Heart right ventricle (tissue), 16 donors: Measurements from ENCODE around the gene ATG16L2. TPM values are rescaled to one million over a fixed set of nuclear protein-coding genes. Genes with fewer than 3 reads are reported as not detected.
A peak's percentile ranks its signal among the peaks of the same experiment; 100 is the strongest.

Source experiments
- ATAC-seq, 8 donors: fragments of 200-7000 bp; cut with Tn5 transposase; one replicate each; pipeline ENCODE4 v1.9.1; 2020; ENCODE audit warnings: mild to moderate bottlenecking in 8 of 8, moderate library complexity in 8 of 8, moderate number of reproducible peaks in 1 of 8
- DNase-seq, 2 donors: peaks; one replicate each; pipeline ENCODE4 v3.0.0-alpha.2; 2020
- H3K27ac ChIP-seq, 10 donors: fragments of 200-600 bp; sonication (generic) in 2 of 10; one replicate each; pipeline versions ENCODE4 v1.5.0 to v1.8.0; 2020 to 2022; ENCODE audit warnings: mild to moderate bottlenecking in 3 of 10
- H3K27me3 ChIP-seq, 7 donors: fragments of 200-600 bp; one replicate each; pipeline ENCODE4 v1.8.0; 2021 to 2022; ENCODE audit warnings: mild to moderate bottlenecking in 2 of 7
- H3K36me3 ChIP-seq, 9 donors: fragments of 200-600 bp; sonication (generic) in 1 of 9; one replicate each; pipeline versions ENCODE4 v1.5.0 to v1.8.0; 2020 to 2022; ENCODE audit warnings: mild to moderate bottlenecking in 2 of 9
- H3K4me1 ChIP-seq, 9 donors: fragments of 200-600 bp; sonication (generic) in 1 of 9; one replicate each; pipeline versions ENCODE4 v1.5.0 to v1.8.0; 2020 to 2022; ENCODE audit warnings: mild to moderate bottlenecking in 4 of 9
- H3K4me3 ChIP-seq, 10 donors: fragments of 200-600 bp; sonication (generic) in 2 of 10; one replicate each; pipeline versions ENCODE4 v1.5.0 to v1.8.0; 2020 to 2022; ENCODE audit warnings: mild to moderate bottlenecking in 7 of 10, moderate library complexity in 2 of 10
- H3K9me3 ChIP-seq, 11 donors: fragments of 200-600 bp in 10 of 11; sonication (generic) in 2 of 11; one replicate each; pipeline versions ENCODE4 v1.5.0 to v1.8.0; 2013 to 2022; ENCODE audit warnings: mild to moderate bottlenecking in 2 of 11, control low read depth in 1 of 11, moderate library complexity in 1 of 11
- WGBS, 2 donors: extraction: QIAGEN DNeasy Blood & Tissue Kit; methylation state at CpG; one replicate each; pipeline ENCODE4 v1.1.7; 2013; ENCODE audit warnings: inconsistent platforms in 1 of 2; 5-methylcytosine and 5-hydroxymethylcytosine counted together
- intact Hi-C, 10 donors: fragments of 100-400 bp; cut with DNase I; formaldehyde crosslinking; loops; one replicate each; pipeline versions ENCODE4 v1.11.1 to v1.14.2; 2022
- polyA plus RNA-seq, 2 donors: library from polyadenylated mRNA; stranded (reverse); fragments of 200-250 nt; gene quantifications; one replicate each; pipeline ENCODE4 v1.2.3, GENCODE V29; 2013
- total RNA-seq, 10 donors: library from RNA; stranded (reverse); fragmentation: NEBNext Ultra II Directional in 3 of 10; extraction: Animal tissue kit (Norgen Biotek cat#: 25700) in 3 of 10; gene quantifications; one replicate each; pipeline versions ENCODE4 v1.2.1 to v1.2.4, GENCODE V29; 2021 to 2023
- TF ChIP-seq, protein P1 (sequence below), 9 donors: fragments of 200-600 bp; sonication (generic) in 2 of 9; IDR thresholded peaks; one replicate each; pipeline versions ENCODE4 v1.5.0 to v1.8.0; 2021 to 2022; ENCODE audit warnings: antibody characterized with exemption in 9 of 9, mild to moderate bottlenecking in 5 of 9, moderate library complexity in 1 of 9
- donor health status: Arrhythmogenic right ventricular cardiomyopathy.
- donor health status: ischemic (EF 13 %, LVEDD 7.1; RV severe dilation, severe dysfunction).
- donor health status: healthy with polysubstance abuse.
- donor health status: DM: no; HTN: yes; CAD: no.
- donor health status: DM: no; HTN: no; CAD: no.
- donor health status: ischemic (EF 25% LVEDD 6.9; RV normal size, moderate dysfunction).
- donor health status: ischemic (EF 25% LVEDD 5.7; RV mildly dilated, moderate dysfunction).
- donor health status: healthy.
- donor health status: DM: yes; HTN: yes; CAD: no.
- donor health status: Ischemic cardiomyopathy.
- donor health status: ischemic (EF 35%, LVEDD 5.7; RV mildly dilated, moderate dysfunction).
- donor health status: nonischemic (EF 11% LVEDD 7.7; RV severe dilation, severe dysfunction).
- donor health status: DM: yes; HTN: yes; CAD: no.
- donor health status: PGD.
- donor health status: ischemic (EF 29% LVEDD 5.4; RV normal size, mild dysfunction).
- donor health status: nonischemic (EF 23%, LVEDD 6.1; RV moderate dilation, normal function).

The ATG16L2 gene
- total and polyA plus RNA-seq, 12 donors: 8.0 to 66.9 (median 12.3) TPM

DNA sequence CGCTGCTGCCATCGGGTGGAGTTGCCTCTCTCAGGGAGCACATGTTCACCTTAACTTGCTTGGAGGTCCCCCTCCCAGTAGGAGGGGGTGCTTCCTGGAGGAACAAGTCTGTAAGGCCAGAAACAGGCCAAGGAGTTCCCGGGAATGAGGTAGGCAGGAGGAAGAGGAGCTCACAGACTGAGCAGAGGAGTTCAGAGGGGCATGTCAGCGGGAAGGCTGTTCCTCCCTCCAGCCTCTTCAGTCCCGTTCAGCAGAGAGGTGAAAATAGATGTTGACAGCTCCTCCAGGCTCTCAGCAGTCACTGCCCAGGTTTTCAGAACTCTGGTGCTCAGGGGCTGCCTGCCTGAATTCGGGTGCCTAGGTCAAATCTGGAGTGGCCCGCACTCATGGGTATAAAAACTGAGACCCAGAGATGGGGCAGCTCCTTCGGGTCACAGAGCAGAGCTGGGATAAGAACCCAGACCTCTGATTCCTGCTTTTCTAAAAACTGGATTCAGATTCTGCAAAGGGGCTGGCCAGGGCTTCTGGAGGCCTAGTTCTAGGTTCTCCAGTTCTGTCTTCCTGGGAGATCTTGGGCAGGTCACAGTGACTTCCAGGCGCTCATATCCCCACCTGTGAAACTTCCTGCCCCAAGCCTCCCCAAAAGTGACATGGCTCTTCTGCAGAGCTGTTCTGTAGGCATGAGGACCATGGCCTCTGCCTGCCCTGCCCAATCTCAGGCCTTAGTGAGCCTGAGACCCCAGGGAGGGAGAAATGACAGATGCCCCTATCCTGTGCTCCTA is 18.3 kb downstream of the ATG16L2 start:
- Histone ChIP-seq H3K4me3 (no peak overlapping the region), H3K27ac (peak overlapping the region; percentile 86 to 95 (median 90)), H3K4me1 (peaks cover 36 to 82% (median 73%) of the 10 kb centered on the region in 9 donors), H3K27me3 (no peaks in the 10 kb centered on the region), H3K36me3 (peaks cover 0 to 70% (median 3%) of the 10 kb centered on the region in 9 donors), H3K9me3 (no peaks in the 10 kb centered on the region)
- TF ChIP-seq, protein P1, sequence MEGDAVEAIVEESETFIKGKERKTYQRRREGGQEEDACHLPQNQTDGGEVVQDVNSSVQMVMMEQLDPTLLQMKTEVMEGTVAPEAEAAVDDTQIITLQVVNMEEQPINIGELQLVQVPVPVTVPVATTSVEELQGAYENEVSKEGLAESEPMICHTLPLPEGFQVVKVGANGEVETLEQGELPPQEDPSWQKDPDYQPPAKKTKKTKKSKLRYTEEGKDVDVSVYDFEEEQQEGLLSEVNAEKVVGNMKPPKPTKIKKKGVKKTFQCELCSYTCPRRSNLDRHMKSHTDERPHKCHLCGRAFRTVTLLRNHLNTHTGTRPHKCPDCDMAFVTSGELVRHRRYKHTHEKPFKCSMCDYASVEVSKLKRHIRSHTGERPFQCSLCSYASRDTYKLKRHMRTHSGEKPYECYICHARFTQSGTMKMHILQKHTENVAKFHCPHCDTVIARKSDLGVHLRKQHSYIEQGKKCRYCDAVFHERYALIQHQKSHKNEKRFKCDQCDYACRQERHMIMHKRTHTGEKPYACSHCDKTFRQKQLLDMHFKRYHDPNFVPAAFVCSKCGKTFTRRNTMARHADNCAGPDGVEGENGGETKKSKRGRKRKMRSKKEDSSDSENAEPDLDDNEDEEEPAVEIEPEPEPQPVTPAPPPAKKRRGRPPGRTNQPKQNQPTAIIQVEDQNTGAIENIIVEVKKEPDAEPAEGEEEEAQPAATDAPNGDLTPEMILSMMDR (IDR thresholded peaks at IDR 0.05): no peak
- DNase-seq (no peak), ATAC-seq (peak in 5 of 8 donors; percentile 1 to 22 (median 9))
- WGBS, 2 donors: 35 to 50% methylated on average over 9 of the region's 9 CpGs
- intact Hi-C loops: loop anchor here in 8 of 10 donors (1.0 to 10.0 kb wide), 13 partner anchors 16 to 455 kb away; partner anchors contain the start of gene FCHSD2 (in 4 of the 8)

DNA sequence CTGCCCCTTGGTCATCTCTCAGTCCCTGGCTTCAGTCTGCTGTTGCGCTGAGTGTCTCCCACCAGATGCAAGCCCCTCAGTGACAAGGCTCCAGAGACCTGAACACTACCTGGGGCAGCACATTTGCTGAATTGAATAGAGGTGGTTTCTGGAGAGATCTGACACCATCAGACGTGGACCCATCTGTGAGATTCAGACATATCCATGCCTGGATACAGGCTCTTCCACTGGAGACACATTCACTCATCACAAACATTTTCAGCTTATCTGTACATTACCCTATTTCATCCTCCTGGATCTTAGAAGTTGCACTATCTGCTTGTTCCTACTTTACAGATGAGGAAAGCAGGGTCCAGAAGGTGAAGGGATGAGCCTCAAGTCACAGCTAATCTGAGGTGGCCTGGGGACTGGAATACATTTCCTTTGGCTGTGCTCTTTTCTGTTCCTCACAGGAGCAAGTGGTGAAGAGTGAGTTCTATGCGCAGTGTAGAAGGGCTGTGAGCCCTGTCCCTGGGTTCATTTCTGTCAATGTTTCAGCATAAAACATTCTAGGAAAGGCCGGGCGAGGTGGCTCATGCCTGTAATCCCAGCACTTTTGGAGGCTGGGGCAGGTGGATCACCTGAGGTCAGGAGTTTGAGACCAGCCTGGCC is 19.0 kb downstream of the ATG16L2 start:
- DNase-seq (no peak), ATAC-seq (no peak)
- peak overlapping the region; percentile 86 to 95 (median 90) for H3K27ac ChIP-seq
- H3K9me3 ChIP-seq: no peaks in the 10 kb centered on the region
- H3K27me3 ChIP-seq: no peaks in the 10 kb centered on the region
- H3K4me3 ChIP-seq: no peak overlapping the region
- intact Hi-C loops: loop anchor here in 8 of 10 donors (2.0 to 10.0 kb wide), 12 partner anchors 16 to 454 kb away; partner anchors contain the start of gene FCHSD2 (in 4 of the 8)
- peaks cover 36 to 79% (median 75%) of the 10 kb centered on the region in 9 donors for H3K4me1 ChIP-seq
- H3K36me3 ChIP-seq: peaks cover 0 to 75% (median 3%) of the 10 kb centered on the region in 9 donors
- TF ChIP-seq, protein P1 (IDR thresholded peaks at IDR 0.05): no peak
- WGBS, 2 donors: 92 to 96% methylated on average over 5 of the region's 5 CpGs

DNA sequence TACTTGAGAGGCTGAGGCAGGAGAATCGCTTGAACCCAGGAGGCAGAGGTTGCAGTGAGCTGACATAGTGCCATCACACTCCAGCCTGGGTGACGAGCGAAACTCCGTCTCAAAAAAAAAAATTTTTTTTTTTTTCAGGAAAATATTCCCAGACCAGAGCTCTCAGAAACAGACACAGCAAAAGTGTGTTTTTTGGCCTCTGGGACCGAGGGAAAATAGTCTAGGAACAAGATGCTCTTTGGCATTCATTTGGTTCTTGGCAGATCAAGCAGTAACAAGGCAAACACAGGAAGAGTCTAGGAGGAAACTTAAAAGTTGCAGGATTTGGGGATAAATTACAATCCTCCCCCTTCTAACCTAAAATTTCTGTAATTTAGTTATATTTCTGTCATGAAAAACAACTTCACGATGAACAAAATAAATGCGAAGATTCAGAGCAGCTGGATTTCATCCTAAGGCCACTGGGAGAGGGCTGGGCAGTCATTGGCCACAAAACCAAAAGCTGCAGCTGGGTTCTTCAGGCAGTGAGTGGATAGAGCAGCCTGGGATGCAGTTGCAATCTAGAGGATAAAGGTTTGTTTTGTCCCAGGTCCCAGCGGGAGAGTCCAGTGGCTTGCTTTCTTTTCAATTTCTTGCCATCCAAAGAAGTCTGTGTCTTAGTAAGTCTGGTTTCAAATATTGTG is 19.7 kb downstream of the ATG16L2 start:
- 38 to 47% methylated on average over 8 of the region's 8 CpGs for WGBS, 2 donors
- peak in 6 of 8 donors; percentile 21 to 47 (median 35) for ATAC-seq

More for the DNA sequence above, 19.7 kb downstream of the ATG16L2 start:
- Histone ChIP-seq H3K4me3 (no peak overlapping the region), H3K27me3 (no peaks in the 10 kb centered on the region), H3K4me1 (peaks cover 36 to 81% (median 76%) of the 10 kb centered on the region in 9 donors), H3K9me3 (no peaks in the 10 kb centered on the region), H3K36me3 (peaks cover 0 to 75% (median 3%) of the 10 kb centered on the region in 9 donors), H3K27ac (peak overlapping the region; percentile 86 to 95 (median 90))
- intact Hi-C loops: loop anchor here in 8 of 10 donors (2.0 to 10.0 kb wide), 12 partner anchors 15 to 453 kb away; partner anchors contain the start of gene FCHSD2 (in 4 of the 8)
- TF ChIP-seq, protein P1 (IDR thresholded peaks at IDR 0.05): no peak
- DNase-seq: peak in 1 of 2 donors; percentile 58
